GM19193 (cell line): ENCODE results near the gene FAM107A.

Experiments
- POLR2A ChIP-seq: IDR thresholded peaks from 4 replicates; pipeline ENCODE4 v1.6.1; 2011; ENCODE audit not compliant: insufficient read depth, insufficient read length; ENCODE audit errors: extremely low read depth

Gene FAM107A

DNA sequence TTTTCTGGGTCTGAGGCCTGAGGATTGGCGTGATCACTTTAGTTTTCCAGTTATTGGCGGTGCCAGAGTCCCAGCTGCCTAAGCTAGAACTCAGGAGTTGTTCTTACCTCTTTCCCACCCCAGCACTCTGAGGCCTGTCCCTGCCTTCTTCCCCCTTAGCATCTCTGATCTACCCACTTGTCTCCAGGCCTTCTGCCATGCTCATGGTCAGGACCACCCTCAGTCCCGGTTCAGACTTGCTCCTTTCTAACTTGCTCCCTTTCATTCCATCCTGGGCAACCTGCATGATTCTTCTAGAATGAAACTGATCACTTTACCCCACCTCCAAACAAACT is 55.9 kb downstream of the FAM107A start:
- TF ChIP-seq POLR2A: no peak

- no peak for TF ChIP-seq POLR2A
Measured at GRCh38 chr3:58520403-58521335, 56.5 kb downstream of the FAM107A start.

GRCh38 chr3:58519668-58520402 is 57.4 kb downstream of the FAM107A start:
- TF ChIP-seq POLR2A: no peak

GRCh38 chr3:58518291-58518789 is 58.9 kb downstream of the FAM107A start:
- TF ChIP-seq POLR2A: no peak

- no peak for TF ChIP-seq POLR2A
Measured at GRCh38 chr3:58514405-58514804, 62.8 kb downstream of the FAM107A start.
